Suprapubic skin (tissue), 4 donors: ENCODE measurements around the gene LGMN. TPM values are rescaled to one million over a fixed set of nuclear protein-coding genes. Genes with fewer than 3 reads are reported as not detected.
A peak's percentile ranks its signal among the peaks of the same experiment; 100 is the strongest.

ENCODE experiments used
- DNase-seq, 2 donors: peaks; one replicate each; pipeline ENCODE4 v3.0.0-alpha.2; 2019; ENCODE audit warnings: low spot score in 2 of 2
- H3K27ac ChIP-seq: fragments of 200-600 bp; sonication (generic); one replicate; pipeline ENCODE4 v1.5.1; 2019
- H3K27me3 ChIP-seq: fragments of 200-600 bp; sonication (generic); one replicate; pipeline ENCODE4 v1.5.1; 2019
- H3K36me3 ChIP-seq: fragments of 200-600 bp; sonication (generic); one replicate; pipeline ENCODE4 v1.5.1; 2019
- H3K4me1 ChIP-seq: fragments of 200-600 bp; sonication (generic); one replicate; pipeline ENCODE4 v1.5.1; 2019
- H3K4me3 ChIP-seq: fragments of 200-600 bp; sonication (generic); one replicate; pipeline ENCODE4 v1.5.1; 2019; ENCODE audit warnings: mild to moderate bottlenecking
- H3K9me3 ChIP-seq: fragments of 200-600 bp; sonication (generic); one replicate; pipeline ENCODE4 v1.5.1; 2019
- EP300 ChIP-seq: sonication (generic); formaldehyde crosslinking; IDR thresholded peaks from one replicate; pipeline ENCODE4 v1.6.1; 2017; ENCODE audit warnings: antibody characterized with exemption
- POLR2A ChIP-seq, 2 donors: fragments of 450-650 bp; IDR thresholded peaks; one replicate each; pipeline ENCODE4 v1.6.1; 2017; ENCODE audit warnings: antibody characterized with exemption in 2 of 2, mild to moderate bottlenecking in 2 of 2, moderate library complexity in 2 of 2
- POLR2AphosphoS5 ChIP-seq, 3 donors: sonication (generic); formaldehyde crosslinking; IDR thresholded peaks; one replicate each; pipeline ENCODE4 v1.6.1; 2017; ENCODE audit warnings: antibody characterized with exemption in 3 of 3
- WGBS: methylation state at CpG from one replicate; pipeline ENCODE4 v1.1.5; 2018; 5-methylcytosine and 5-hydroxymethylcytosine counted together
- total RNA-seq, 4 donors: library from RNA; depleted of rRNA; stranded (reverse); fragments of >200 nt; gene quantifications; one replicate each; pipeline ENCODE4 v1.1.0, GENCODE V29; 2016
- TF ChIP-seq, protein P1 (sequence below), 2 donors: fragments of 200-600 bp in 1 of 2; fragments of 450-650 bp in 1 of 2; sonication (generic) in 1 of 2; IDR thresholded peaks; one replicate each; pipeline ENCODE4 v1.5.1; 2016 to 2019; ENCODE audit warnings: antibody characterized with exemption in 2 of 2, mild to moderate bottlenecking in 1 of 2, moderate library complexity in 1 of 2

LGMN gene
- total RNA-seq, 4 donors from 2014 or later = 35.8 to 41.9 (median 39.2) TPM

GRCh38 chr14:92702441-92702918, 45.9 kb downstream of the LGMN start:
- DNase-seq = peak in 1 of 2 donors; percentile 53
- Histone ChIP-seq H3K27ac (no peak overlapping the region), H3K4me1 (no peaks in the 10 kb centered on the region), H3K36me3 (peaks cover 37% of the 10 kb centered on the region), H3K9me3 (no peaks in the 10 kb centered on the region), H3K27me3 (no peaks in the 10 kb centered on the region), H3K4me3 (no peak overlapping the region)
- WGBS = 89% methylated on average over 8 of the region's 9 CpGs
- TF ChIP-seq POLR2A (IDR thresholded peaks at IDR 0.05) (no peak), EP300 (no peak), POLR2AphosphoS5 (IDR thresholded peaks at IDR 0.05) (no peak)
- TF ChIP-seq, protein P1, sequence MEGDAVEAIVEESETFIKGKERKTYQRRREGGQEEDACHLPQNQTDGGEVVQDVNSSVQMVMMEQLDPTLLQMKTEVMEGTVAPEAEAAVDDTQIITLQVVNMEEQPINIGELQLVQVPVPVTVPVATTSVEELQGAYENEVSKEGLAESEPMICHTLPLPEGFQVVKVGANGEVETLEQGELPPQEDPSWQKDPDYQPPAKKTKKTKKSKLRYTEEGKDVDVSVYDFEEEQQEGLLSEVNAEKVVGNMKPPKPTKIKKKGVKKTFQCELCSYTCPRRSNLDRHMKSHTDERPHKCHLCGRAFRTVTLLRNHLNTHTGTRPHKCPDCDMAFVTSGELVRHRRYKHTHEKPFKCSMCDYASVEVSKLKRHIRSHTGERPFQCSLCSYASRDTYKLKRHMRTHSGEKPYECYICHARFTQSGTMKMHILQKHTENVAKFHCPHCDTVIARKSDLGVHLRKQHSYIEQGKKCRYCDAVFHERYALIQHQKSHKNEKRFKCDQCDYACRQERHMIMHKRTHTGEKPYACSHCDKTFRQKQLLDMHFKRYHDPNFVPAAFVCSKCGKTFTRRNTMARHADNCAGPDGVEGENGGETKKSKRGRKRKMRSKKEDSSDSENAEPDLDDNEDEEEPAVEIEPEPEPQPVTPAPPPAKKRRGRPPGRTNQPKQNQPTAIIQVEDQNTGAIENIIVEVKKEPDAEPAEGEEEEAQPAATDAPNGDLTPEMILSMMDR (IDR thresholded peaks at IDR 0.05) = no peak

- no peak overlapping the region for H3K27ac ChIP-seq
- TF ChIP-seq POLR2AphosphoS5 (IDR thresholded peaks at IDR 0.05) (no peak), POLR2A (IDR thresholded peaks at IDR 0.05) (no peak), EP300 (no peak)
- TF ChIP-seq, protein P1 (IDR thresholded peaks at IDR 0.05) = no peak
- no peak for DNase-seq
- peaks cover 32% of the 10 kb centered on the region for H3K36me3 ChIP-seq
- WGBS = 94% methylated on average over 10 of the region's 10 CpGs
- H3K27me3 ChIP-seq = no peaks in the 10 kb centered on the region
- no peaks in the 10 kb centered on the region for H3K4me1 ChIP-seq
- no peak overlapping the region for H3K4me3 ChIP-seq
- no peaks in the 10 kb centered on the region for H3K9me3 ChIP-seq
Measured at GRCh38 chr14:92701826-92702225, 46.6 kb downstream of the LGMN start.

- no peak overlapping the region for H3K4me3 ChIP-seq
- H3K9me3 ChIP-seq = no peaks in the 10 kb centered on the region
- H3K4me1 ChIP-seq = no peaks in the 10 kb centered on the region
- H3K27me3 ChIP-seq = no peaks in the 10 kb centered on the region
- no peak overlapping the region for H3K27ac ChIP-seq
- TF ChIP-seq POLR2AphosphoS5 (IDR thresholded peaks at IDR 0.05) (no peak), POLR2A (IDR thresholded peaks at IDR 0.05) (no peak), EP300 (no peak)
- TF ChIP-seq, protein P1 (IDR thresholded peaks at IDR 0.05) = no peak
- no peak for DNase-seq
- H3K36me3 ChIP-seq = peaks cover 3% of the 10 kb centered on the region
Measured at GRCh38 chr14:92698393-92698792, 50.0 kb downstream of the LGMN start.

GRCh38 chr14:92696366-92696765, 52.1 kb downstream of the LGMN start:
- TF ChIP-seq, protein P1 (IDR thresholded peaks at IDR 0.05) = no peak
- TF ChIP-seq POLR2AphosphoS5 (IDR thresholded peaks at IDR 0.05) (no peak), EP300 (no peak)
- Histone ChIP-seq H3K27ac (no peak overlapping the region), H3K4me3 (no peak overlapping the region), H3K4me1 (peaks cover 11% of the 10 kb centered on the region), H3K27me3 (no peaks in the 10 kb centered on the region), H3K36me3 (no peaks in the 10 kb centered on the region), H3K9me3 (no peaks in the 10 kb centered on the region)
- 66% methylated on average over 4 of the region's 4 CpGs for WGBS
- DNase-seq = no peak

GRCh38 chr14:92695562-92695961, 52.9 kb downstream of the LGMN start:
- WGBS = 93% methylated on average over 1 of the region's 1 CpG
- Histone ChIP-seq H3K27me3 (no peaks in the 10 kb centered on the region), H3K27ac (no peak overlapping the region), H3K4me3 (no peak overlapping the region), H3K4me1 (peaks cover 11% of the 10 kb centered on the region), H3K36me3 (no peaks in the 10 kb centered on the region), H3K9me3 (no peaks in the 10 kb centered on the region)
- TF ChIP-seq POLR2AphosphoS5 (IDR thresholded peaks at IDR 0.05) (no peak), POLR2A (IDR thresholded peaks at IDR 0.05) (no peak), EP300 (no peak)
- TF ChIP-seq, protein P1 (IDR thresholded peaks at IDR 0.05) = no peak
- DNase-seq = no peak
